GM12878 (cell line): ENCODE measurements around the gene MMP14. TPM values are rescaled to one million over a fixed set of nuclear protein-coding genes. Genes with fewer than 3 reads are reported as not detected.
A peak's percentile ranks its signal among the peaks of the same experiment; 100 is the strongest.

Source experiments
- ATAC-seq: fragments of 200-7000 bp; cut with Tn5 transposase; 3 replicates; pipeline ENCODE4 v1.9.1; 2020; ENCODE audit warnings: mild to moderate bottlenecking, moderate library complexity
- BruUV-seq: library from RNA; stranded (reverse); fragments of 400-500 nt; replicated peaks from 2 replicates; lab custom pipeline; 2021; lab: Mats Ljungman, UMichigan
- CTCF ChIA-PET: fragments of 300-600 bp; sonication (Branson Sonifier 250); formaldehyde crosslinking; extraction: SDS; loops from one replicate; lab custom pipeline; 2021; ENCODE audit warnings: inconsistent platforms; lab: Yijun Ruan, JAX
- POLR2A ChIA-PET: fragments of 350-600 bp; formaldehyde crosslinking; extraction: SDS; loops from one replicate; lab custom pipeline; 2021; ENCODE audit warnings: inconsistent platforms; lab: Charles Lee
- RAD21 ChIA-PET: fragments of 300-600 bp; sonication (Branson Sonifier 250); formaldehyde crosslinking; loops from one replicate; lab custom pipeline; 2023; ENCODE audit warnings: antibody characterized with exemption; ENCODE audit not compliant: unreplicated experiment; lab: Charles Lee
- SMC1A ChIA-PET: fragments of 300-600 bp; sonication (Branson Sonifier 250); formaldehyde crosslinking; loops from one replicate; lab custom pipeline; 2023; ENCODE audit not compliant: unreplicated experiment, uncharacterized antibody; lab: Charles Lee
- DNase-seq: peaks from one replicate; pipeline ENCODE4 v3.0.0-alpha.2; 2011; ENCODE audit warnings: low read depth, low spot score
- FAIRE-seq: peaks from 3 replicates; lab custom pipeline; 2011; peaks lifted over from hg19 to GRCh38; lab: Jason Lieb, UNC
- H2AFZ ChIP-seq: 2 replicates; pipeline ENCODE4 v1.6.0; 2011; ENCODE audit warnings: low read depth, low read length, control low read depth; ENCODE audit not compliant: control insufficient read depth
- H3K27ac ChIP-seq: 2 replicates; pipeline ENCODE4 v1.5.1; 2011; ENCODE audit warnings: control low read depth; ENCODE audit not compliant: control insufficient read depth, insufficient read depth
- H3K27me3 ChIP-seq, 2 experiments: replicated peaks in 1 of 2; 2 replicates each; pipeline versions ENCODE4 v1.6.0 to v1.6.1; 2011; ENCODE audit warnings: low read length in 1 of 2; ENCODE audit not compliant: control insufficient read depth in 2 of 2, insufficient read depth in 2 of 2
- H3K36me3 ChIP-seq, 2 experiments: 2 replicates each; pipeline ENCODE4 v1.5.1; 2011; ENCODE audit warnings: low read length in 1 of 2; ENCODE audit not compliant: control insufficient read depth in 2 of 2, insufficient read depth in 2 of 2
- H3K4me1 ChIP-seq: 2 replicates; pipeline ENCODE4 v1.6.1; 2011; ENCODE audit warnings: mild to moderate bottlenecking, low read length, moderate library complexity, mixed read lengths; ENCODE audit not compliant: control insufficient read depth, insufficient read depth
- H3K4me2 ChIP-seq: 2 replicates; pipeline ENCODE4 v1.6.0; 2011; ENCODE audit warnings: control low read depth; ENCODE audit not compliant: control insufficient read depth, insufficient read depth
- H3K4me3 ChIP-seq: fragments of 200-600 bp; sonication (generic); 2 replicates; pipeline ENCODE4 v1.5.1; 2016
- H3K79me2 ChIP-seq: 2 replicates; pipeline ENCODE4 v1.6.0; 2011; ENCODE audit warnings: low read length; ENCODE audit not compliant: control insufficient read depth, insufficient read depth
- H3K9ac ChIP-seq: 2 replicates; pipeline ENCODE4 v1.8.0; 2011; ENCODE audit warnings: low read length, control low read depth, mixed read lengths; ENCODE audit not compliant: control insufficient read depth, insufficient read depth
- H3K9me3 ChIP-seq: replicated peaks from 3 replicates; pipeline ENCODE4 v1.5.1; 2011; ENCODE audit warnings: mild to moderate bottlenecking, low read length; ENCODE audit not compliant: control insufficient read depth, insufficient read depth
- H4K20me1 ChIP-seq: 2 replicates; pipeline ENCODE4 v1.6.0; 2011; ENCODE audit not compliant: control insufficient read depth, insufficient read depth
- CBFB ChIP-seq: IDR thresholded peaks from 2 replicates; pipeline ENCODE4 v1.6.1; 2016; ENCODE audit warnings: antibody characterized with exemption, low read depth
- GABPA ChIP-seq: IDR thresholded peaks from 2 replicates; pipeline ENCODE4 v1.6.1; 2014; ENCODE audit warnings: antibody characterized with exemption, low read depth, mild to moderate bottlenecking, inconsistent platforms
- HDGF ChIP-seq: fragments of 450-650 bp; IDR thresholded peaks from 2 replicates; pipeline ENCODE4 v1.6.1; 2016; ENCODE audit warnings: antibody characterized with exemption
- PAX8 ChIP-seq: fragments of 450-650 bp; IDR thresholded peaks from 2 replicates; pipeline ENCODE4 v1.6.1; 2017; ENCODE audit warnings: mild to moderate bottlenecking, moderate library complexity
- POLR2A ChIP-seq: IDR thresholded peaks from 2 replicates; pipeline ENCODE4 v1.6.1; 2011; ENCODE audit warnings: low read depth, mild to moderate bottlenecking, low read length
- POLR2AphosphoS2 ChIP-seq: IDR thresholded peaks from 2 replicates; pipeline ENCODE4 v1.6.1; 2011; ENCODE audit warnings: low read depth, mild to moderate bottlenecking, low read length, improper control_type of control experiment, moderate library complexity
- RUNX3 ChIP-seq: IDR thresholded peaks from 2 replicates; pipeline ENCODE4 v1.6.1; 2012; ENCODE audit warnings: low read length, inconsistent platforms
- SMAD1 ChIP-seq: fragments of 450-650 bp; IDR thresholded peaks from 2 replicates; pipeline ENCODE4 v1.6.1; 2018; ENCODE audit warnings: mild to moderate bottlenecking, low read depth; ENCODE audit not compliant: partially characterized antibody
- WGBS: methylation state at CpG from one replicate; pipeline ENCODE4 v1.1.6; 2016; ENCODE audit warnings: low lambda C conversion rate; ENCODE audit not compliant: insufficient replicate concordance, insufficient coverage; ENCODE audit errors: missing lambda C conversion rate; 5-methylcytosine and 5-hydroxymethylcytosine counted together
- in situ Hi-C: fragments of 300-500 bp; cut with MboI; formaldehyde crosslinking; loops from 9 replicates; pipeline ENCODE4 v1.14.3; 2018; ENCODE audit warnings: mixed read lengths
- intact Hi-C: fragments of 100-400 bp; cut with micrococcal nuclease; formaldehyde crosslinking; loops from one replicate; pipeline ENCODE4 v1.14.2; 2022; ENCODE audit not compliant: unreplicated experiment
- polyA plus RNA-seq, 11 experiments: library from polyadenylated mRNA; depleted of rRNA in 4 of 11; unstranded in 6 of 11; stranded (reverse) in 5 of 11; fragments of >200 nt; fragmentation: Nextera tagmentation in 4 of 11; fragmentation: Illumina TruSeq in 1 of 11; extraction: Ambion mirVana in 4 of 11; extraction: Trizol in 1 of 11; gene quantifications; 1 replicate in 1 of 11; 2 replicates in 10 of 11; pipeline versions ENCODE4 v1.2.1 to v1.2.3, GENCODE V29; 2011 to 2016; ENCODE audit warnings: inconsistent platforms in 2 of 11, missing spikeins in 2 of 11, low read depth in 1 of 11
- total RNA-seq, 4 experiments: library from RNA; depleted of rRNA in 3 of 4; stranded (reverse); fragments of >200 nt in 3 of 4; fragmentation: Illumina TruSeq in 1 of 4; extraction: Trizol in 1 of 4; gene quantifications; 2 replicates each; pipeline versions ENCODE4 v1.2.1 to v1.2.3, GENCODE V29; 2013 to 2021
- TF ChIP-seq, protein P1 (sequence below): fragments of 450-650 bp; formaldehyde crosslinking; IDR thresholded peaks from 2 replicates; pipeline ENCODE4 v1.5.0; 2022; ENCODE audit warnings: mild to moderate bottlenecking, missing genetic modification characterization
- TF ChIP-seq, protein P2 (sequence below): fragments of 450-650 bp; IDR thresholded peaks from 2 replicates; pipeline ENCODE4 v1.6.1; 2014; ENCODE audit warnings: mild to moderate bottlenecking
- TF ChIP-seq, protein P3 (sequence below): IDR thresholded peaks from 2 replicates; pipeline ENCODE4 v1.6.1; 2011; ENCODE audit warnings: borderline replicate concordance, low read depth, mild to moderate bottlenecking, moderate library complexity, low read length; ENCODE audit not compliant: insufficient read depth, poor library complexity, severe bottlenecking

The MMP14 gene
- total and polyA plus RNA-seq, 10 of the 15 experiments (the other 5 are each of a cell fraction or from before 2014, with no cell fraction given): 0.31 to 1.9 (median 0.70) TPM; not detected in 2

DNA sequence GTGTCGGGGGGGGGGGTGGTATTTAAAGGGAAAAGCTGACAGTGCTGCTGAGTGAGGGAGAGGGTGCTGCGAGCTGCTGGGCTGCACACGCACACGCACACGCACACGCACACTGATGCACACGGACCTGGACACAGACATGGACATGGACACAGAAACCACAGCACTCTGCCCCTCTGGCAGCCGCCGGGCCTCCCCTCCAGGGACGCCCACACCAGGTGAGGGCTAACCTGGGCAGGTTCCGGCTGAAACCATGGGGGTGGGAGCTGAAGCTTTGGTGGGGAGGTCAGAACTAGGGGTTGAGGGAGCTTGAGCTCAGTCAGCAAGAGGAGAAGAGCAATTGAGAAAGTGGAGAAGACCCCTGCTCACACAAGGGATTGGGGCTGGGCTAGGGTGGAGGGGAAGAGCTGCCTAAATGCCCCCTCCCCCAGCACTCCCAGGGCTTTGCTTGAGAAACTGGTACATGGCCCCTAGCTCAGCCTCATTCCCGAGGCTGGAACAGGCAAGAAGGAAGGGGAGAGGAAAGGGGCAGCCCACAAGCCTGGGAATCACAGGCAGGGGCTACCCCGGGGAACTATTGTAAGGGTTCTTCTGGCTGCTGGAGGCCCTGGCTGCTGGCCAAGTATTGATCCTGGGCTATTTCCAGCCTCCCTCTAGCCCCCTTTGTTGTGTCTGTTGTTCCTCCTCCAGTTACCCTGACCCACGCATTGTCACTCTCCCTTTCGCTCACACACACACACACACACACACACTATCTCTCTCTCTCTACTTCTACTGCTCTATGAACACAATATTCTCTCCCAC lies 47.0 kb downstream of the MMP14 start, which contains the start of gene REM2:
Gene REM2, plus strand, starts transcription at position 50 of the 804 bp plus-strand sequence. Its CDS starts 66 bp downstream, at position 116.
- Histone ChIP-seq H3K9ac (no peak within 1 kb of the TSS), H3K4me1 (peaks cover 21% of the 10 kb centered on the region), H3K27ac (no peak within 1 kb of the TSS), H3K36me3 (0 out of 4 replicates have a peak, but pooled peaks cover 0 to 3% of the 10 kb centered on the region in 2 experiments), H3K4me3 (no peak within 1 kb of the TSS), H4K20me1 (no peaks in the 10 kb centered on the region), H3K79me2 (peaks cover 5% of the 10 kb centered on the region), H3K9me3 (no peaks in the 10 kb centered on the region), H3K4me2 (no peak within 1 kb of the TSS), H2AFZ (no peak within 1 kb of the TSS), H3K27me3 (no peaks in the 10 kb centered on the region)
- FAIRE-seq (no peak), DNase-seq (no peak), ATAC-seq (no peak)
- POLR2A ChIA-PET: interaction anchor here (0.8 to 5.6 kb wide), 6 partner anchors 11 to 70 kb away, joined by 3 to 45 read pairs (median 4); partner anchors contain the start of gene LRP10
- in situ Hi-C loops: no loop called here
- RAD21 ChIA-PET: interaction anchor here (1.1 to 4.1 kb wide), 3 partner anchors 11 to 17 kb away, joined by 3 to 43 read pairs (median 3); partner anchors contain the start of gene LRP10
- intact Hi-C loops: no loop called here
- WGBS: 89% methylated on average over 14 of the region's 15 CpGs
- SMC1A ChIA-PET: interaction anchor here (0.7 to 9.5 kb wide), 7 partner anchors 9 to 46 kb away, joined by 3 to 110 read pairs (median 4); partner anchors contain the start of gene LRP10
- CTCF ChIA-PET: interaction anchor here (1.2 to 10.8 kb wide), 5 partner anchors 10 to 188 kb away, joined by 4 to 174 read pairs (median 19); partner anchors contain the start of gene LRP10
- BruUV-seq: no TSS peak
- TF ChIP-seq POLR2A (peak; percentile 45; the same call in 1 of the 2 replicates), GABPA (no peak), PAX8 (no peak), RUNX3 (no peak), POLR2AphosphoS2 (no peak), HDGF (no peak), SMAD1 (no peak), CBFB (no peak)
- TF ChIP-seq, protein P1, sequence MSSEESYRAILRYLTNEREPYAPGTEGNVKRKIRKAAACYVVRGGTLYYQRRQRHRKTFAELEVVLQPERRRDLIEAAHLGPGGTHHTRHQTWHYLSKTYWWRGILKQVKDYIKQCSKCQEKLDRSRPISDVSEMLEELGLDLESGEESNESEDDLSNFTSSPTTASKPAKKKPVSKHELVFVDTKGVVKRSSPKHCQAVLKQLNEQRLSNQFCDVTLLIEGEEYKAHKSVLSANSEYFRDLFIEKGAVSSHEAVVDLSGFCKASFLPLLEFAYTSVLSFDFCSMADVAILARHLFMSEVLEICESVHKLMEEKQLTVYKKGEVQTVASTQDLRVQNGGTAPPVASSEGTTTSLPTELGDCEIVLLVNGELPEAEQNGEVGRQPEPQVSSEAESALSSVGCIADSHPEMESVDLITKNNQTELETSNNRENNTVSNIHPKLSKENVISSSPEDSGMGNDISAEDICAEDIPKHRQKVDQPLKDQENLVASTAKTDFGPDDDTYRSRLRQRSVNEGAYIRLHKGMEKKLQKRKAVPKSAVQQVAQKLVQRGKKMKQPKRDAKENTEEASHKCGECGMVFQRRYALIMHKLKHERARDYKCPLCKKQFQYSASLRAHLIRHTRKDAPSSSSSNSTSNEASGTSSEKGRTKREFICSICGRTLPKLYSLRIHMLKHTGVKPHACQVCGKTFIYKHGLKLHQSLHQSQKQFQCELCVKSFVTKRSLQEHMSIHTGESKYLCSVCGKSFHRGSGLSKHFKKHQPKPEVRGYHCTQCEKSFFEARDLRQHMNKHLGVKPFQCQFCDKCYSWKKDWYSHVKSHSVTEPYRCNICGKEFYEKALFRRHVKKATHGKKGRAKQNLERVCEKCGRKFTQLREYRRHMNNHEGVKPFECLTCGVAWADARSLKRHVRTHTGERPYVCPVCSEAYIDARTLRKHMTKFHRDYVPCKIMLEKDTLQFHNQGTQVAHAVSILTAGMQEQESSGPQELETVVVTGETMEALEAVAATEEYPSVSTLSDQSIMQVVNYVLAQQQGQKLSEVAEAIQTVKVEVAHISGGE (CRISPR knock-in tag): no peak
- TF ChIP-seq, protein P2, sequence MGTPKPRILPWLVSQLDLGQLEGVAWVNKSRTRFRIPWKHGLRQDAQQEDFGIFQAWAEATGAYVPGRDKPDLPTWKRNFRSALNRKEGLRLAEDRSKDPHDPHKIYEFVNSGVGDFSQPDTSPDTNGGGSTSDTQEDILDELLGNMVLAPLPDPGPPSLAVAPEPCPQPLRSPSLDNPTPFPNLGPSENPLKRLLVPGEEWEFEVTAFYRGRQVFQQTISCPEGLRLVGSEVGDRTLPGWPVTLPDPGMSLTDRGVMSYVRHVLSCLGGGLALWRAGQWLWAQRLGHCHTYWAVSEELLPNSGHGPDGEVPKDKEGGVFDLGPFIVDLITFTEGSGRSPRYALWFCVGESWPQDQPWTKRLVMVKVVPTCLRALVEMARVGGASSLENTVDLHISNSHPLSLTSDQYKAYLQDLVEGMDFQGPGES: no peak
- TF ChIP-seq, protein P3, sequence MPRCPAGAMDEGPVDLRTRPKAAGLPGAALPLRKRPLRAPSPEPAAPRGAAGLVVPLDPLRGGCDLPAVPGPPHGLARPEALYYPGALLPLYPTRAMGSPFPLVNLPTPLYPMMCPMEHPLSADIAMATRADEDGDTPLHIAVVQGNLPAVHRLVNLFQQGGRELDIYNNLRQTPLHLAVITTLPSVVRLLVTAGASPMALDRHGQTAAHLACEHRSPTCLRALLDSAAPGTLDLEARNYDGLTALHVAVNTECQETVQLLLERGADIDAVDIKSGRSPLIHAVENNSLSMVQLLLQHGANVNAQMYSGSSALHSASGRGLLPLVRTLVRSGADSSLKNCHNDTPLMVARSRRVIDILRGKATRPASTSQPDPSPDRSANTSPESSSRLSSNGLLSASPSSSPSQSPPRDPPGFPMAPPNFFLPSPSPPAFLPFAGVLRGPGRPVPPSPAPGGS: peak; percentile 48
